ENCODE data around the gene CACNA2D1. TPM values are rescaled to one million over a fixed set of nuclear protein-coding genes. Genes with fewer than 3 reads are reported as not detected.
A peak's percentile ranks its signal among the peaks of the same experiment; 100 is the strongest.

Gene CACNA2D1
- polyA plus RNA-seq, 2 of the 4 experiments (the other 2 are of a cell fraction) = 18.0 to 32.9 TPM

DNA sequence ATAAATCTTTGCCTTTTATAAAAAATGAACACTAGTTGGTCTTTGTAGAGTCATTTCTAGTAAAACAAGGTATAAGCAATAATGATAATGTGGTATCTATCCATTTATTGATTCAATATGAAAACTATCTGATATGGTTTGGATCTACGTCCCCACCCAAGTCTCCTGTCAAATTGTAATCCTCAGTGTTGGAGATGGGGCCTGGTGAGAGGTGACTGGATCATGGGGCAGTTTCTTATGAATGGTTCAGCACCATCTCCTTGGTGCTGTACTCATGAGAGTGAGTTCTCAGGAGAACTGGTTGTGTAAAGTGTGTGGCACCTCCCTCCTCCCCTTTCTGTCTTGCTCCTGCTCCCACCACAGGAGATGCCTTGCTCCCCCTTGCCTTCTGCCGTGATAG lies 288.8 kb downstream of the CACNA2D1 start:
- H3K4me2 ChIP-seq = no peak overlapping the region
- FAIRE-seq (no peak), ATAC-seq (no peak), DNase-seq (ENCODE audit: low read depth in 1 of 2, low spot score in 1 of 2) (no peak)
- CTCF ChIA-PET = no interaction called here
- no peak for TF ChIP-seq EHMT2 (IDR thresholded peaks at IDR 0.05; ENCODE audit: low read depth)
- TF ChIP-seq HOXB13 (CRISPR knock-in tag; IDR thresholded peaks at IDR 0.05; ENCODE audit: low read depth) = no peak
- no peak for TF ChIP-seq FOXS1 (CRISPR knock-in tag; IDR thresholded peaks at IDR 0.05)
- no peak for TF ChIP-seq SREBF2 (IDR thresholded peaks at IDR 0.05)
- TF ChIP-seq FOSL2 (IDR thresholded peaks at IDR 0.05) = no peak
- no peak for TF ChIP-seq FOSL2 (CRISPR knock-in tag; IDR thresholded peaks at IDR 0.05)
- TF ChIP-seq, protein P1, sequence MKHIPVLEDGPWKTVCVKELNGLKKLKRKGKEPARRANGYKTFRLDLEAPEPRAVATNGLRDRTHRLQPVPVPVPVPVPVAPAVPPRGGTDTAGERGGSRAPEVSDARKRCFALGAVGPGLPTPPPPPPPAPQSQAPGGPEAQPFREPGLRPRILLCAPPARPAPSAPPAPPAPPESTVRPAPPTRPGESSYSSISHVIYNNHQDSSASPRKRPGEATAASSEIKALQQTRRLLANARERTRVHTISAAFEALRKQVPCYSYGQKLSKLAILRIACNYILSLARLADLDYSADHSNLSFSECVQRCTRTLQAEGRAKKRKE (CRISPR knock-in tag; IDR thresholded peaks at IDR 0.05; ENCODE audit: low read depth) = no peak
- 89% methylated on average over 2 of the region's 2 CpGs for WGBS (ENCODE audit: missing lambda C conversion rate)
- H3K4me1 ChIP-seq = peaks cover 38% of the 10 kb centered on the region
- H3K9me3 ChIP-seq = no peaks in the 10 kb centered on the region
- H3K27ac ChIP-seq = no peak overlapping the region
- POLR2A ChIA-PET = no interaction called here
- no peak overlapping the region for H3K4me3 ChIP-seq

DNA sequence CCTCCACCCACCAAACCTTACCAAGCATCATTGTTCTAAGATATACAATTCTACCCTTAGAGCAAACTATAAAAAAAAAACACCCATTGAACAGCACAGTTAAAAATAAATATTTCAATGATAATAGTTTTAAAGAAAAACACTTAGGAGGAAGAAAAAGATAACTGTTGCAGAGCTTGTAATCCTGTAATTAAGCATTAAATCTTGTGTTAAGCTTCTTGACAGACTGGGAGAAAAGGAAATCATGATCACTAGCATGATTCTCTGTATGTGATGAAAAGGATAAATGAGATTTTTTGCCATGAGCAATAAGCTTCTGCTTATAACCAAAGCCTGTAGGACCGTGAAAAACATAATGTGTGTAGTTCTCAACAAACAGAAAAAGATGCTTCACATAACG lies 289.8 kb downstream of the CACNA2D1 start:
- ChIA-PET POLR2A (no interaction called here), CTCF (no interaction called here)
- Histone ChIP-seq H3K9me3 (no peaks in the 10 kb centered on the region), H3K4me3 (no peak overlapping the region), H3K4me2 (no peak overlapping the region), H3K4me1 (peaks cover 32% of the 10 kb centered on the region), H3K27ac (no peak overlapping the region)
- FAIRE-seq = peak; percentile 36
- TF ChIP-seq, protein P2, sequence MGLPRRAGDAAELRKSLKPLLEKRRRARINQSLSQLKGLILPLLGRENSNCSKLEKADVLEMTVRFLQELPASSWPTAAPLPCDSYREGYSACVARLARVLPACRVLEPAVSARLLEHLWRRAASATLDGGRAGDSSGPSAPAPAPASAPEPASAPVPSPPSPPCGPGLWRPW (IDR thresholded peaks at IDR 0.05) = no peak
- TF ChIP-seq, protein P3, sequence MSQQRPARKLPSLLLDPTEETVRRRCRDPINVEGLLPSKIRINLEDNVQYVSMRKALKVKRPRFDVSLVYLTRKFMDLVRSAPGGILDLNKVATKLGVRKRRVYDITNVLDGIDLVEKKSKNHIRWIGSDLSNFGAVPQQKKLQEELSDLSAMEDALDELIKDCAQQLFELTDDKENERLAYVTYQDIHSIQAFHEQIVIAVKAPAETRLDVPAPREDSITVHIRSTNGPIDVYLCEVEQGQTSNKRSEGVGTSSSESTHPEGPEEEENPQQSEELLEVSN (IDR thresholded peaks at IDR 0.05; ENCODE audit: borderline replicate concordance, low read depth) = no peak
- TF ChIP-seq KDM5A (IDR thresholded peaks at IDR 0.05) (no peak), NR3C1 (IDR thresholded peaks at IDR 0.05) (no peak), NFE2L2 (conservative IDR thresholded peaks at IDR 0.05; ENCODE audit: low read length) (no peak), CEBPB (IDR thresholded peaks at IDR 0.05) (no peak)
- WGBS (ENCODE audit: missing lambda C conversion rate) = 87% methylated on average over 2 of the region's 2 CpGs
- DNase-seq (ENCODE audit: low read depth in 1 of 2, low spot score in 1 of 2) = no peak
- ATAC-seq = no peak

DNA sequence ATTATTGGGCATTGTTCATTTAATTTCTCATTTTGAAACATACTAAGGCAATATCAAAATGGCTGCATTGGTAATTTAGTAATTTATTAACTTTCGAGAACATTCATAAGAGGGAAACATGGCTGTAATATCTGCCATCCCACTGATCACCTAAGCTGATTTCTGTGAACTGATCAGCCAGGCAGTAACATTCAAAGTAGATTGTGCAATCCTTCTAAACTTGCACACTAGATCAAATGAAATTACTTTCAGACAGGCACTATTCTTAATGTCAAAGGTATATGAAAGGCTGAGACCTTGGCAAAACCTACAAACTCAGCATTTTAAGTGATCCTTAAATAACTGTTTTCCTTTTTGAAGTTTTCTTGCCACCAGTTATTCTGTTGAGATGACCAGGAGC lies 290.7 kb downstream of the CACNA2D1 start:
- no peaks in the 10 kb centered on the region for H3K9me3 ChIP-seq
- POLR2A ChIA-PET = no interaction called here
- no peak overlapping the region for H3K4me3 ChIP-seq
- TF ChIP-seq FOSB (CRISPR knock-in tag; IDR thresholded peaks at IDR 0.05) = no peak
- TF ChIP-seq RARB (CRISPR knock-in tag; IDR thresholded peaks at IDR 0.05) = no peak
- TF ChIP-seq CEBPB (IDR thresholded peaks at IDR 0.05) = peak; percentile 43 to 63; a peak in 3 of 4 replicates
- TF ChIP-seq MAFK (IDR thresholded peaks at IDR 0.05; ENCODE audit: partially characterized antibody) = peak; percentile 69
- TF ChIP-seq EHMT2 (IDR thresholded peaks at IDR 0.05; ENCODE audit: low read depth) = no peak
- no peak for ATAC-seq
- no peak overlapping the region for H3K4me2 ChIP-seq
- no peak overlapping the region for H3K27ac ChIP-seq
- no peak for FAIRE-seq
- 88% methylated on average over 1 of the region's 1 CpG for WGBS (ENCODE audit: missing lambda C conversion rate)
- no peak for DNase-seq (ENCODE audit: low read depth in 1 of 2, low spot score in 1 of 2)
- H3K4me1 ChIP-seq = peaks cover 23% of the 10 kb centered on the region; the same call in 2 of the 3 replicates
- CTCF ChIA-PET = interaction anchor here (0.5 kb wide), 1 partner anchor 96 kb away, joined by 3 read pairs; no protein-coding TSS in a partner anchor

DNA sequence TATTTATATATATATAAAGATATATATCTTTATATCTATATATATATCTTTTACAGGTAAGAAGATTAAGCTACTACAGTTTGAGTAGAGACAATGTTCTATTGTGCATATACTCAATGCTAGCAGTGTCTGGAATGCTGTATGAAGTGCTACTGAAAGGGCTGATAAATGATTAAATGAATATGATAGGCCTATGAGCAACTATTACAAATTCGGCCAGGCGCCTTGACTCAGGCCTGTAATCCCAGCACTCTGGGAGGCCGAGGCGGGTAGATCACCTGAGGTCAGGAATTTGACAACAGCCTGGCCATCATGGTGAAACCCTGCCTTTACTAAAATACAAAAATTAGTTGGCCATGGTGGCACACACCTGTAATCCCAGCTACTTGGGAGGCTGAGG lies 297.1 kb downstream of the CACNA2D1 start:
- ChIA-PET CTCF (interaction anchor here (0.6 to 1.7 kb wide), 4 partner anchors 8 to 1123 kb away, joined by 3 to 4 read pairs (median 3); no protein-coding TSS in a partner anchor), POLR2A (no interaction called here)
- Histone ChIP-seq H3K4me1 (0 out of 3 replicates have a peak, but pooled peaks cover 7% of the 10 kb centered on the region), H3K4me2 (no peak overlapping the region), H3K4me3 (no peak overlapping the region), H3K27ac (no peak overlapping the region), H3K9me3 (no peaks in the 10 kb centered on the region)
- FAIRE-seq (no peak), DNase-seq (ENCODE audit: low read depth in 1 of 2, low spot score in 1 of 2) (no peak), ATAC-seq (no peak)
- TF ChIP-seq KDM5A (IDR thresholded peaks at IDR 0.05) = no peak
- no peak for TF ChIP-seq GATA3 (IDR thresholded peaks at IDR 0.05; ENCODE audit: borderline replicate concordance)
- TF ChIP-seq, protein P4, sequence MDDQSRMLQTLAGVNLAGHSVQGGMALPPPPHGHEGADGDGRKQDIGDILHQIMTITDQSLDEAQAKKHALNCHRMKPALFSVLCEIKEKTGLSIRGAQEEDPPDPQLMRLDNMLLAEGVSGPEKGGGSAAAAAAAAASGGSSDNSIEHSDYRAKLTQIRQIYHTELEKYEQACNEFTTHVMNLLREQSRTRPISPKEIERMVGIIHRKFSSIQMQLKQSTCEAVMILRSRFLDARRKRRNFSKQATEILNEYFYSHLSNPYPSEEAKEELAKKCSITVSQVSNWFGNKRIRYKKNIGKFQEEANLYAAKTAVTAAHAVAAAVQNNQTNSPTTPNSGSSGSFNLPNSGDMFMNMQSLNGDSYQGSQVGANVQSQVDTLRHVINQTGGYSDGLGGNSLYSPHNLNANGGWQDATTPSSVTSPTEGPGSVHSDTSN (IDR thresholded peaks at IDR 0.05) = no peak
- TF ChIP-seq RAD21 (conservative IDR thresholded peaks at IDR 0.05 in 1 of 2, IDR thresholded peaks at IDR 0.05 in 1 of 2) = no peak
- TF ChIP-seq, protein P5, sequence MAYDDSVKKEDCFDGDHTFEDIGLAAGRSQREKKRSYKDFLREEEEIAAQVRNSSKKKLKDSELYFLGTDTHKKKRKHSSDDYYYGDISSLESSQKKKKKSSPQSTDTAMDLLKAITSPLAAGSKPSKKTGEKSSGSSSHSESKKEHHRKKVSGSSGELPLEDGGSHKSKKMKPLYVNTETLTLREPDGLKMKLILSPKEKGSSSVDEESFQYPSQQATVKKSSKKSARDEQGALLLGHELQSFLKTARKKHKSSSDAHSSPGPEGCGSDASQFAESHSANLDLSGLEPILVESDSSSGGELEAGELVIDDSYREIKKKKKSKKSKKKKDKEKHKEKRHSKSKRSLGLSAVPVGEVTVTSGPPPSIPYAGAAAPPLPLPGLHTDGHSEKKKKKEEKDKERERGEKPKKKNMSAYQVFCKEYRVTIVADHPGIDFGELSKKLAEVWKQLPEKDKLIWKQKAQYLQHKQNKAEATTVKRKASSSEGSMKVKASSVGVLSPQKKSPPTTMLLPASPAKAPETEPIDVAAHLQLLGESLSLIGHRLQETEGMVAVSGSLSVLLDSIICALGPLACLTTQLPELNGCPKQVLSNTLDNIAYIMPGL (CRISPR knock-in tag; IDR thresholded peaks at IDR 0.05; ENCODE audit: borderline replicate concordance) = no peak
- TF ChIP-seq CBX2 (IDR thresholded peaks at IDR 0.05; ENCODE audit: borderline replicate concordance, low read depth) = no peak
- no peak for TF ChIP-seq PHF8 (IDR thresholded peaks at IDR 0.05; ENCODE audit: borderline replicate concordance, low read depth)
- TF ChIP-seq MAZ (IDR thresholded peaks at IDR 0.05; ENCODE audit: borderline replicate concordance, low read depth, low read length) = no peak
- no peak for TF ChIP-seq MYC (IDR thresholded peaks at IDR 0.05; ENCODE audit: borderline replicate concordance, low read length)
- TF ChIP-seq HOXB13 (CRISPR knock-in tag; IDR thresholded peaks at IDR 0.05; ENCODE audit: low read depth) = no peak
- TF ChIP-seq CHD2 (IDR thresholded peaks at IDR 0.05; ENCODE audit: low read length, partially characterized antibody) = no peak
- TF ChIP-seq, protein P1 (CRISPR knock-in tag; IDR thresholded peaks at IDR 0.05; ENCODE audit: low read depth) = no peak
- no peak for TF ChIP-seq SREBF2 (IDR thresholded peaks at IDR 0.05)
- TF ChIP-seq JUN (IDR thresholded peaks at IDR 0.05) = no peak
- WGBS (ENCODE audit: missing lambda C conversion rate) = 90% methylated on average over 4 of the region's 4 CpGs
